HG02884 (cell line): ENCODE results near the gene ZNF792.
"Not testable (repeated sequence)": the region's sequence is repeated elsewhere in the genome, so short reads cannot be mapped to it uniquely, and the experiment has no call there.

Experiments
- ATAC-seq: cut with Tn5 transposase; IDR thresholded peaks from one replicate; pipeline ENCODE4 v1.9.1; 2021; ENCODE audit warnings: mild to moderate bottlenecking, moderate library complexity; ENCODE audit not compliant: unreplicated experiment

The ZNF792 gene

GRCh38 chr19:34963573-34964406 lies at the start of gene ZNF792:
Gene ZNF792, minus strand, starts transcription at chr19:34964229. Its CDS starts 567 bp downstream, at chr19:34963662.
- peak; percentile 78 for ATAC-seq

GRCh38 chr19:35013041-35013819 lies 49.2 kb upstream of the ZNF792 start:
- no peak for ATAC-seq

GRCh38 chr19:35011737-35012682 lies 48.0 kb upstream of the ZNF792 start:
- ATAC-seq, result no peak

- ATAC-seq, result no peak
Measured at GRCh38 chr19:35011091-35011689, 47.2 kb upstream of the ZNF792 start.

GRCh38 chr19:35009424-35010415 lies 45.7 kb upstream of the ZNF792 start:
- ATAC-seq, result no peak

GRCh38 chr19:35008891-35009341 lies 44.9 kb upstream of the ZNF792 start:
- ATAC-seq, result no peak

GRCh38 chr19:35007427-35007826 lies 43.4 kb upstream of the ZNF792 start:
- not testable (repeated sequence) for ATAC-seq

- no peak for ATAC-seq
Measured at GRCh38 chr19:35006999-35007365, 43.0 kb upstream of the ZNF792 start.

GRCh38 chr19:35006342-35006998 lies 42.4 kb upstream of the ZNF792 start:
- no peak for ATAC-seq

- not testable (repeated sequence) for ATAC-seq
Measured at GRCh38 chr19:35006007-35006341, 41.9 kb upstream of the ZNF792 start.

GRCh38 chr19:35005256-35005977 lies 41.4 kb upstream of the ZNF792 start:
- ATAC-seq, result no peak

- ATAC-seq, result no peak
Measured at GRCh38 chr19:35004517-35005255, 40.7 kb upstream of the ZNF792 start.

GRCh38 chr19:35002037-35002535 lies 38.1 kb upstream of the ZNF792 start:
- no peak for ATAC-seq

GRCh38 chr19:35000647-35001501 lies 36.8 kb upstream of the ZNF792 start:
- ATAC-seq, result no peak

- no peak for ATAC-seq
Measured at GRCh38 chr19:35000338-35000646, 36.3 kb upstream of the ZNF792 start.

- ATAC-seq, result peak; percentile 44
Measured at GRCh38 chr19:34999498-35000337, 35.7 kb upstream of the ZNF792 start, which contains the start of gene GRAMD1A. Gene GRAMD1A, plus strand, starts transcription at chr19:35000323. Its CDS starts 156 bp downstream, at chr19:35000479.
